ENCODE measurements around the gene FOXO1.

DNA sequence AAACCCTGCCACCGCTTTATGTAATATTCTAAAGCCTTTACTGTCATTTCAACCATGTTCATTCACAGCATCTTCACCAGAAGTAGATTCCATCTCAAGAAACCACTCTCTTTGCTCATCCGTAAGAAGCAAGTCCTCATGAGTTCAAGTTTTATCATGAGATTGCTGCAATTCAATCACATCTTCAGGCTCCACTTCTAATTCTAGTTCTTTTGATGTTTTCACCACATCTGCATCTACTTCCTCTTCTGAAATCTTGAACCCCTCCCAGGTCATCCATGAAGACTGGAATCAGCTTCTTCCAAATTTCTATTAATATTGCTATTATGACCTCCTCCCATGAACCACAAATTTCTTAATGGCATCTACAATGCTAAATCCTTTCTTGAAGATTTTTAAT, 83.9 kb downstream of the FOXO1 start:
- TF ChIP-seq POLR2A (IDR thresholded peaks at IDR 0.05): no peak
- TF ChIP-seq, protein P1, sequence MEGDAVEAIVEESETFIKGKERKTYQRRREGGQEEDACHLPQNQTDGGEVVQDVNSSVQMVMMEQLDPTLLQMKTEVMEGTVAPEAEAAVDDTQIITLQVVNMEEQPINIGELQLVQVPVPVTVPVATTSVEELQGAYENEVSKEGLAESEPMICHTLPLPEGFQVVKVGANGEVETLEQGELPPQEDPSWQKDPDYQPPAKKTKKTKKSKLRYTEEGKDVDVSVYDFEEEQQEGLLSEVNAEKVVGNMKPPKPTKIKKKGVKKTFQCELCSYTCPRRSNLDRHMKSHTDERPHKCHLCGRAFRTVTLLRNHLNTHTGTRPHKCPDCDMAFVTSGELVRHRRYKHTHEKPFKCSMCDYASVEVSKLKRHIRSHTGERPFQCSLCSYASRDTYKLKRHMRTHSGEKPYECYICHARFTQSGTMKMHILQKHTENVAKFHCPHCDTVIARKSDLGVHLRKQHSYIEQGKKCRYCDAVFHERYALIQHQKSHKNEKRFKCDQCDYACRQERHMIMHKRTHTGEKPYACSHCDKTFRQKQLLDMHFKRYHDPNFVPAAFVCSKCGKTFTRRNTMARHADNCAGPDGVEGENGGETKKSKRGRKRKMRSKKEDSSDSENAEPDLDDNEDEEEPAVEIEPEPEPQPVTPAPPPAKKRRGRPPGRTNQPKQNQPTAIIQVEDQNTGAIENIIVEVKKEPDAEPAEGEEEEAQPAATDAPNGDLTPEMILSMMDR (IDR thresholded peaks at IDR 0.05): no peak
